T-helper 1 cell (primary cell): ENCODE results near the gene UCK2.

Experiments
- DNase-seq, 5 donors: peaks; one replicate each; pipeline ENCODE4 v3.0.0-alpha.2; 2012 to 2020

Gene UCK2

GRCh38 chr1:165904948-165905347, 77.5 kb downstream of the UCK2 start:
- no peak for DNase-seq

DNA sequence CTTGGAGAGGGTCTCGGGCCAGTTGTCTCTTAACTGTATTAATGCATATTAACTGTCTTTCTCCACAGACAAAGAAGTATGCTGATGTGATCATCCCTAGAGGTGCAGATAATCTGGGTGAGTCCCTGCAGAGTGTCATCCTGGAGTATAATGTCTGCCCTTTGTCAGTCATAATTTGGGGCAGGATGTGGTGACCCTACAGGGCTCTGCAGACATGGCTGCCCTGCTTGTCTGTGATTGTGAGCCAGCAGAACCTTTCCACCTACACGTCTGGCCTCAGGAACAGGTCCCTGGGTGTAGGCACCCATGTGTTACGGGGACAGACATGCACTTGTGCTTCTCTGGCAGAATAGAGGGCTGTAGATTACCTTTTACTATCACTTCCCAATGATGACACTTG, 78.4 kb downstream of the UCK2 start:
- no peak for DNase-seq

DNA sequence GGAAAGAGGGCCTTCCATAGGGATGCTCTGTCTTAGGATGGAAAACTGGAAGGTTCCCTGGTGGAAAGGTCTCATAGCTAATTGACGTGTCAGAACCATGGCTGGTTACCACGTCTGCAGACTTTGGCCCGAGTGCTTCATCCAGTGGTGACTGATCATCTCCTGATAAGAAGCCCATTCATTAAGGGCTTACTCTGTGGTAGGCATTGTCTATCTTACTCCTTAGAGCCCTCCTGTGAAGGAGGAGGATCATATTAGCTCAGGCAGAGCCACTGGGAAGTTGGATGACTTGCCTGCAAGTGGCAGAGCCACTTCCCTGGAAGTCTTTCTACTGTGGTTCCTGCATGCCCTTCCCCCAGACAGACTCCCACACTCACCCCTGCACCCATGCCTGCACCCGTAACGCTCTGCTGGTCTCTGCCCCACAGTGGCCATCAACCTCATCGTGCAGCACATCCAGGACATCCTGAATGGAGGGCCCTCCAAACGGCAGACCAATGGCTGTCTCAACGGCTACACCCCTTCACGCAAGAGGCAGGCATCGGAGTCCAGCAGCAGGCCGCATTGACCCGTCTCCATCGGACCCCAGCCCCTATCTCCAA, 79.9 kb downstream of the UCK2 start:
- no peak for DNase-seq

DNA sequence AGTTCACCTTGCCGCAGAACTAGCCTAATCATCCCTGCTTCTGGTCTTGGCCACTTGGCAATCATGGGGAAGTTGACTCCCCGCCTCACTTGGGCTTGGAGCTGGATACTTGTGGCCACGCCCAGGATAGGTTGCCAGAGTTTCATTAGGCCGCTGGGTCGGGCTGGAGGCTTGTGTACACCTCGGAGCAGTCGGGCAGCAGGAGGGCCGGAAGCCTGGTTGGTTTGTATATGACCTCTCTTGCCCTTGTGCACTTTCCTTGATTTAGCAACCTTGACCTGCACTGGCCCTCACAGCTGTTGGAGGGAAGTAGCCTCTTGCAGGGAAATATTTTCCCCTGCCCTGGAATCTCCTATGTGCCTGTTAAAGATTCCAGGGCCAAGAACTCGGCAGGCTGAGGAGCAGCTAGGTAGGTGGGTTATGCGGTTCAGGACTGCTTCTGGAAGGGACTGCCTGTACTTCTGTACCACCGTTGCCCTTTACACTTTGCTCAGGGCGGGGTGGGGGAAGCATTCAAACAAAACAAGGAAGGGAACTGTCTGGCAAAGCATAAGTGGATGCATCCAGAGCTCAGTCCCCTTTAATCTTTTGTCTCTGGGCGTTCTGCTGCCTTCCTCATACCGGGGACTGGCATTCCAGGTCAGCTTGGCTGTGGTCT, 83.5 kb downstream of the UCK2 start:
- DNase-seq, result no peak

- DNase-seq, result no peak
Measured at GRCh38 chr1:165911609-165912281, 84.3 kb downstream of the UCK2 start.

DNA sequence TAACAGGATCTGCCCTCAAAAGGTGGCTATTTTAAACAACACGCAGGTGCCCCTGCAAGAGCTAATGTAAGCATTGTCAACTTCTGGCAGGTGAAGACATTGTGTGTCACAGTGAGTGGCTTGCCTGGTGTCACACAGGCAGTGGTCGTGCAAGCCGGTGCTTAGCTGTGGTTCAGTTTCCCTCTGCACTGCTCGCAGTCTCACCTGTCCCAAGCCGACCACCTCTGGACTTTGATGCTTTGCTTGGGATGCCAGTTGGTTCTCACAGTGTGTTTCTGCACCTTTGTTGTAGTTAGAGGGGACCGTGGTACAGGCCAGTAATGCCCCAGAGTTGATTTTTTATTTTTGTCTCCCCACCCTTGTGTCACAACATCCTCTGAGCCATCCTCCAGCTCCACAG, 85.2 kb downstream of the UCK2 start:
- no peak for DNase-seq

DNA sequence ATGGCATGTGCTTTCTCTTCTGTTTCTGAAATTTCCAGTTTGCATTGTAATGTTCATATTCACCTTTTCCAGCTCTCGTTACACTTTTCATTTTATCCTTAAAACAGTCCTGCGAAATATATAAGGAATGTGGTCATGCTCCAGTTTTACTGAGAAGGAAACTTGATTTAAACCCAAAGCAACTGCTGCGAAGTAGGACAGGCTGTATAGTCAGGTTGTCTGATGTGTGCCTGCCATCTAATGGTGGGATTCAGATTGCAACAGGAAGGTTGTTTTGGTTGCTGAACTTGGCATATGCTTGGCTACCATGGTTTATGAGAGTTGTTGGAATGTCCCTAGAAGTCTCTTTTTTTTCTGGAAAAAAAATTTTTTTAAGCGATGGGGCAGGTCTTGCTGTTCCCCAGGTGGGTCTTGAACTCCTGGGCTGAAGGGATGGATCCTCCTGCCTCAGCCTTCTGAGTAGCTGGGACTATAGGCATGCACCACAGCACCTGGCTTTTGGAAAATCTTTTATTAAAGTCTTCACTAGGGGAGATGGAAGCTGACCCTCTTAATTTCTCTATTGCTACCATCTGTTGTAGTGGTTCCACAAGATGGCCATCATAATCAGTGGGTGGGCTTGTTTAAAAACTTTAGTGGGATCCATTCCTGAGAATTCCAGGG, 86.9 kb downstream of the UCK2 start:
- DNase-seq, result peak; percentile 14 to 67 (median 47)

- DNase-seq, result no peak
Measured at GRCh38 chr1:165915480-165915879, 88.1 kb downstream of the UCK2 start.

DNA sequence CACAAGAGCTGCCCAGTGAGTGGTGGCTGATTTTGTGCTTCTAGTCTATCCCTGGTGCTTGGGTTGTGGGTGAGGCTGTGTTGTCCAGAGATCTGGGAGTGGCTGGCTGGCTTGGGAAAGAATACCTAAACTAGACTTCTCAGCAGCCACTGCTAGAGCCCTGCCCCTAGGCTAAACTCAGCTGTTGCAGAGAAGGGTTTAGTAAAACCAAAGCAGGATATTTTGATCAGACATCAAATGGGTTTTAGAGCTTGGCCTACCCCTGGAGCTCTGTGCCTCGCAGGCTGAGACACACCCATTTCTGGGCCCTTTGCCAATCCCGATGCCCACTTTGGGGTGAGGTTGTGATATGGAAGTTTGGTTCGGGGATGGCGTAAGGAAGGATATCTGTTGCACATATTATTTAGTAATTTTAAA, 88.5 kb downstream of the UCK2 start:
- no peak for DNase-seq

DNA sequence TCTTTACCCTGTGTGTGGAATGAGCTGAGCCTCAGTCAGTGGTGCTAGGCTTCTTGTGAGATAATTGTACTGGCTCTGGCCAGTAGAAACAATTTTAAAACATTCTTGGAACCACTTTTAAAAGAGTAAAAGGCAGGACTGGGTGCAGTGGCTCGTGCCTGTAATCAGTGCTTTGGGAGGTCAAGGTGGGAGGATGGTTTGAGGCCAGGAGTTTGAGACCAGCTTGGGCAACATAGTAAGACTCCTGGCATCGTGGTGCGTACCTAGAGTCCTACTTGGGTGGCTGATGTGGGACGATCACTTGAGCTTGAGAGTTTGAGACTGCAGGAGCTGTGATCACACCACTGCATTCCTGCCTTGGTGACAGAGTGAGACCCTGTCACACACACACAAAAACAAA, 89.8 kb downstream of the UCK2 start:
- no peak for DNase-seq

DNA sequence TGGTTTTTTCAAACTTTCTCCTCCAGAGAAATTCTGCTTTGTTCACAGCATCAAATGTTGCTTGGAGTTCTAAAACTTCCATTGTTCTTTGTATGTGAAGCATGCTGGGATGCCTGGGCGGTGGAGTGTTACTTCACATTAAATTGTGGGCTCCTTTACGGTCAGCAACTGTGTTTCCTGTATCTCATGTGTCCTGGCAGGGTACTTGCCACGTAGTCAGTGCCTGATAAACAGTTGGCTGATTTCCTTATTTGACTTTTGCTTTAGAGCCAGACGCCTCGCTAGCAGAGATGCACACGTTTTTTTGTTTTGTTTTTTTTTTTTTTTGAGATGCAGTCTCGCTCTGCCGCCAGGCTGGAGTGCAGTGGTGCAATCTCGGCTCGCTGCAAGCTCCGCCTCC, 96.7 kb downstream of the UCK2 start:
- DNase-seq, result no peak

- DNase-seq, result no peak
Measured at GRCh38 chr1:165925498-165926079, 98.2 kb downstream of the UCK2 start.

GRCh38 chr1:165927169-165927568, 99.8 kb downstream of the UCK2 start:
- no peak for DNase-seq

- peak in 2 of 5 donors; percentile 33 to 62 for DNase-seq
Measured at GRCh38 chr1:165928075-165928731, 100.8 kb downstream of the UCK2 start.

DNA sequence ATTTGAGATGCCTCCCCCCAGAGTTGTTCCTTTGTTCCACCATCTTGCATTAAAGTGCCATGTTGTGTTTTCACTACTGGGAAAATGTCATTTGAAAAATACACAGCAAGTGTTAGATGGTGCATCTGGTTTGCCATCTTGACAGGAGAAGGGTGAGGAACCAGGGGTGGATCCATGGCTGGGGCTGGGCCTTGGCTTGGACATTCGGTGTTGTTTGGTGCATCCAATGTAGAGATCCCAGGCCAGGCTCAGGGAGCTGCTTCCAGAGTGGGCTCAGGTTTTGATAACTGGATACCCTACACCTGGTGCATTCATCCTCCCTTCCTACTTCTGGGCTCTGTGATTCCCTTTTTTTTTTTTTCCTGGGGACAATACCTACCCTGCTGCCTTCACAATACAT, 103.5 kb downstream of the UCK2 start:
- DNase-seq, result no peak

- no peak for DNase-seq
Measured at GRCh38 chr1:165933446-165934170, 106.2 kb downstream of the UCK2 start.

DNA sequence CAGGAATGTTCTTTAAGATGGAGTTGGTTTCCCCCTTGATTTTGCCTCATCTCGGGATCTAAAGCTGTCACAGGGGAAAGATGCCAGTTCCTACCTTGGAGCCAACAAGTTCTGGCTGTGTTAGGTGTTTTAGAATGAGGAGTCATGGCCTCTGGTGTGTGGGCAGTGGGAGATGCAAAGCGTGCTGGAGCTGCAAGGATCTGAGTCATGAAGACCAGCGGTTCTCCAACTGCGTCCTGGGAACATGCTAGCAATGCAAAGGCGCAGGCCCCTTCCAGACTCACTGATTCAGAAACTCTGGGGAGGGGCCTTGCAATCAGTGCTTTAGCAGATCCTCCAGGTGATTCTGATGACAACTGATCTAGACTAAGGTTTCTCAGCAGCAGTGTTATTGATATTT, 109.1 kb downstream of the UCK2 start:
- DNase-seq, result no peak

DNA sequence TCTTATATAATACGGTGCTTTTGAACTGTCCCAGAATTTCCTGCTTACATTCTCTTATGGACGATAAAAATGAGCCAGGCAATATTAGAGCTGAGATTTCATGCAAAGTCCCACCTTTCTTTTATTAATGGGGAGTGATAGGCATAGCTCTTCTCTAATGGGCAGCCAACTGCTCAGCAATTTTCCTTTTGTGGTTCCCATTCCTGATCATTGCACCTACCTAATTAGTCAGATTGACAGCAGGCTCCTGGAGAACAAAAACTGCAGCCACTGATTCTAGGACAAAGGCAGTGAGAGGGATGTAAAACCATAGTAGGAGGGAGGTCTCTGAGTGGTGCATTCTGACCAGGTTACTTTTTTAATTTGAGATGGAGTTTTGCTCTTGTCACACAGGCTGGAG, 110.4 kb downstream of the UCK2 start:
- DNase-seq, result no peak

GRCh38 chr1:165938844-165939243, 111.4 kb downstream of the UCK2 start:
- DNase-seq, result no peak

- DNase-seq, result no peak
Measured at GRCh38 chr1:165941531-165941930, 114.1 kb downstream of the UCK2 start.

DNA sequence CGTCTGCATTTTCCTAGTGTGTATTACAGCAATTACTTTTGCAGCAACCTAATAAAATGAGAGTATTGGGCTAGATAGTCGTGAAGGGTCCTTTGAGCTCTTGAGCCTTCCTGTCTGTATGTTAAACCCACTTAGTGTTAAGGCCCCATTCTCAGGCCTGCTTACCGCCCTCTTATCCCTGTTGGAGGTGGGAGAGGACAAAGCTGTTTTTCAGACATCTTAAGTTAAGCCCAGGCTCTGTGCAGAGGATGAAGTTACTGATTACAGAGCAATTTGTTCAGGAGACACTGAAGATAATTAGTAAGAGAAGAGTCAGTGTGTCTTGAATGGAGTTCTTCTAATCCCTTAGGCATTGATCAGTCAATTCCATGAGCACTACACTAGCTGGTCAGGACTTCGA, 114.6 kb downstream of the UCK2 start:
- DNase-seq, result no peak

DNA sequence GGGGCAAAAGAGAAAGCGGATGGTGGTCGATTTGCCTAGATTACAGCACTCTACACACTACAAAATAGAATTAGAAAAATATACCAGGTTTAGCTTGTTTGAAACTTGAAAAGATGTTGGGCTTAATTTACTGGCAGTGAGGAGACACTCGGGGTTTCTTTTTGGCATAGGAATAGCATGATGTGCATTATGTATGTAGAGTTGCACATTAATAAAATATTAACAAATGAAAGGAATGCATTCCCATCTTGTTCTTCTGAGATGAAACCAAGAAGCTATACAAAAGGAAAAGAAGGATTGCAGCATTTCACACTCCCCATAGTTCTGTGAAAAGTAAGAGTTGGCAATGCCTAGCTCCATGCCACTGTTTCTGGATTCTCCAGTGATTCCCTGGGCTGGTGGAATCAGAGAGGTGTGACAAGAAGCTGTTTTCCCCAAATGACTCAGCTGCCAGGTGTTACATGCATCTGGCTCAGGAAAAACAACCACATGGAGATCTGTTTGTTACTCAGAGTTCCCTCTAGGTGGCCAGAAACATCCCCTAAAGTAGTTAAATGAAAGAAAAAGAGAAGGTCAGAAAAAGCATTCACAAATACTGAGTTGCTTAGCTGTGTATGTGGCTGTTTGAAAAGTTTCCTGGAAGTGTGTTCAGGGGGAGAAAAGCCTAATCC, 115.6 kb downstream of the UCK2 start:
- DNase-seq, result no peak
